Smooth muscle cell (in vitro differentiated cells): ENCODE measurements around the gene AKAP7. TPM values are rescaled to one million over a fixed set of nuclear protein-coding genes. Genes with fewer than 3 reads are reported as not detected.

ENCODE experiments used
- DNase-seq: peaks from one replicate; lab custom pipeline; 2025; ENCODE audit not compliant: unreplicated experiment; lab: John Stamatoyannopoulos, UW
- H2AFZ ChIP-seq: fragments of 200-600 bp; sonication (generic); 2 replicates; pipeline ENCODE4 v1.6.0; 2016; ENCODE audit warnings: antibody characterized with exemption, low read depth, mild to moderate bottlenecking
- H3F3A ChIP-seq: fragments of 200-600 bp; sonication (generic); 2 replicates; pipeline ENCODE4 v1.6.0; 2017; ENCODE audit warnings: antibody characterized with exemption, low read depth
- H3K27ac ChIP-seq: fragments of 200-600 bp; sonication (generic); 2 replicates; pipeline ENCODE4 v1.5.1; 2016; ENCODE audit warnings: low read depth, mild to moderate bottlenecking
- H3K27me3 ChIP-seq: fragments of 200-600 bp; sonication (generic); 2 replicates; pipeline ENCODE4 v1.6.1; 2016; ENCODE audit warnings: low read depth, mild to moderate bottlenecking
- H3K36me3 ChIP-seq: fragments of 200-600 bp; sonication (generic); 2 replicates; pipeline ENCODE4 v1.5.1; 2016; ENCODE audit warnings: low read depth
- H3K4me1 ChIP-seq: fragments of 200-600 bp; sonication (generic); 2 replicates; pipeline ENCODE4 v1.5.1; 2016; ENCODE audit warnings: low read depth
- H3K4me2 ChIP-seq: fragments of 200-600 bp; sonication (generic); 2 replicates; pipeline ENCODE4 v1.6.0; 2016; ENCODE audit warnings: mild to moderate bottlenecking
- H3K4me3 ChIP-seq: fragments of 200-600 bp; sonication (generic); 2 replicates; pipeline ENCODE4 v1.5.1; 2016; ENCODE audit warnings: mild to moderate bottlenecking
- H3K79me2 ChIP-seq: fragments of 200-600 bp; sonication (generic); 2 replicates; pipeline ENCODE4 v1.6.0; 2016; ENCODE audit warnings: low read depth, mild to moderate bottlenecking
- H3K9ac ChIP-seq: fragments of 200-600 bp; sonication (generic); 2 replicates; pipeline ENCODE4 v1.6.0; 2016; ENCODE audit warnings: low read depth
- H3K9me3 ChIP-seq: fragments of 200-600 bp; sonication (generic); replicated peaks from 2 replicates; pipeline ENCODE4 v1.5.1; 2016; ENCODE audit warnings: low read depth
- H4K20me1 ChIP-seq: fragments of 200-600 bp; sonication (generic); 2 replicates; pipeline ENCODE4 v1.6.0; 2016; ENCODE audit warnings: low read depth
- CTCF ChIP-seq: fragments of 200-600 bp; sonication (generic); IDR thresholded peaks from 2 replicates; pipeline ENCODE4 v1.5.1; 2017; ENCODE audit warnings: borderline replicate concordance, mild to moderate bottlenecking, antibody characterized with exemption; ENCODE audit not compliant: insufficient read depth, poor library complexity, severe bottlenecking
- WGBS: methylation state at CpG from one replicate; pipeline ENCODE4 v1.1.7; 2016; ENCODE audit warnings: low lambda C conversion rate; 5-methylcytosine and 5-hydroxymethylcytosine counted together
- polyA plus RNA-seq: library from polyadenylated mRNA; unstranded; fragments of >200 nt; fragmentation: Nextera tagmentation; extraction: Ambion mirVana; gene quantifications from 2 replicates; pipeline ENCODE4 v1.2.1, GENCODE V29; 2016
- total RNA-seq: library from RNA; depleted of rRNA; stranded (reverse); fragments of >200 nt; gene quantifications from 2 replicates; pipeline ENCODE4 v1.2.3, GENCODE V29; 2014

Gene AKAP7
- total and polyA plus RNA-seq, 2 experiments from 2014 or later, result 2.0 to 6.5 TPM

GRCh38 chr6:131223416-131223815 lies 88.1 kb downstream of the AKAP7 start:
- no peaks in the 10 kb centered on the region for H3K79me2 ChIP-seq
- no peaks in the 10 kb centered on the region for H3K9me3 ChIP-seq
- no peaks in the 10 kb centered on the region for H3K36me3 ChIP-seq
- WGBS, result 92% methylated on average over 1 of the region's 1 CpG
- no peak for TF ChIP-seq CTCF
- H4K20me1 ChIP-seq, result no peaks in the 10 kb centered on the region
- H3F3A ChIP-seq, result no peaks in the 10 kb centered on the region
- no peak overlapping the region for H3K4me2 ChIP-seq
- no peak overlapping the region for H3K27ac ChIP-seq
- no peaks in the 10 kb centered on the region for H3K4me1 ChIP-seq
- H3K4me3 ChIP-seq, result no peak overlapping the region
- no peak overlapping the region for H3K9ac ChIP-seq
- no peaks in the 10 kb centered on the region for H3K27me3 ChIP-seq
- no peak overlapping the region for H2AFZ ChIP-seq
- DNase-seq, result no peak

- no peak for DNase-seq
- Histone ChIP-seq H3K9ac (no peak overlapping the region), H3K27me3 (no peaks in the 10 kb centered on the region), H3K79me2 (no peaks in the 10 kb centered on the region), H3K27ac (no peak overlapping the region), H3F3A (no peaks in the 10 kb centered on the region), H3K4me1 (no peaks in the 10 kb centered on the region), H2AFZ (no peak overlapping the region), H3K4me2 (no peak overlapping the region), H3K36me3 (no peaks in the 10 kb centered on the region), H3K4me3 (no peak overlapping the region), H4K20me1 (no peaks in the 10 kb centered on the region), H3K9me3 (no peaks in the 10 kb centered on the region)
- no peak for TF ChIP-seq CTCF
- 54% methylated on average over 1 of the region's 1 CpG for WGBS
These were observed 89.9 kb downstream of the AKAP7 start for GRCh38 chr6:131225127-131225526.

GRCh38 chr6:131225959-131226358 lies 90.7 kb downstream of the AKAP7 start:
- Histone ChIP-seq H3F3A (no peaks in the 10 kb centered on the region), H4K20me1 (no peaks in the 10 kb centered on the region), H3K4me3 (no peak overlapping the region), H3K9ac (no peak overlapping the region), H2AFZ (no peak overlapping the region), H3K4me2 (no peak overlapping the region), H3K27me3 (no peaks in the 10 kb centered on the region), H3K79me2 (no peaks in the 10 kb centered on the region), H3K4me1 (no peaks in the 10 kb centered on the region), H3K36me3 (no peaks in the 10 kb centered on the region), H3K9me3 (no peaks in the 10 kb centered on the region), H3K27ac (no peak overlapping the region)
- no peak for DNase-seq
- TF ChIP-seq CTCF, result no peak
- 86% methylated on average over 3 of the region's 3 CpGs for WGBS

GRCh38 chr6:131226459-131227157 lies 91.3 kb downstream of the AKAP7 start:
- Histone ChIP-seq H3K4me2 (no peak overlapping the region), H3K36me3 (no peaks in the 10 kb centered on the region), H3K79me2 (no peaks in the 10 kb centered on the region), H3K4me1 (no peaks in the 10 kb centered on the region), H3K4me3 (no peak overlapping the region), H3K9ac (no peak overlapping the region), H3K9me3 (no peaks in the 10 kb centered on the region), H3F3A (no peaks in the 10 kb centered on the region), H2AFZ (no peak overlapping the region), H3K27ac (no peak overlapping the region), H3K27me3 (no peaks in the 10 kb centered on the region), H4K20me1 (no peaks in the 10 kb centered on the region)
- no peak for DNase-seq
- TF ChIP-seq CTCF, result no peak
- WGBS, result 86% methylated on average over 5 of the region's 5 CpGs
